Epithelial cell of esophagus (primary cell): ENCODE results near the gene PKP2.
"Not testable (repeated sequence)": the region's sequence is repeated elsewhere in the genome, so short reads cannot be mapped to it uniquely, and the experiment has no call there.

Source experiments
- DNase-seq: peaks from one replicate; pipeline ENCODE4 v3.0.0; 2010; ENCODE audit warnings: low read depth
- H3K4me3 ChIP-seq: 2 replicates; pipeline ENCODE4 v1.5.1; 2011; ENCODE audit warnings: mild to moderate bottlenecking, low read length, control low read depth
- CTCF ChIP-seq: IDR thresholded peaks from 2 replicates; pipeline ENCODE4 v1.5.1; 2011; ENCODE audit warnings: low read depth, mild to moderate bottlenecking, low read length, control low read depth, inconsistent platforms; ENCODE audit not compliant: insufficient read depth; ENCODE audit errors: missing control alignments

Gene PKP2

GRCh38 chr12:32897281-32897610 lies 669 bp upstream of the PKP2 start:
- DNase-seq, result no peak
- H3K4me3 ChIP-seq, result peak overlapping the region; percentile 63
- TF ChIP-seq CTCF, result no peak

DNA sequence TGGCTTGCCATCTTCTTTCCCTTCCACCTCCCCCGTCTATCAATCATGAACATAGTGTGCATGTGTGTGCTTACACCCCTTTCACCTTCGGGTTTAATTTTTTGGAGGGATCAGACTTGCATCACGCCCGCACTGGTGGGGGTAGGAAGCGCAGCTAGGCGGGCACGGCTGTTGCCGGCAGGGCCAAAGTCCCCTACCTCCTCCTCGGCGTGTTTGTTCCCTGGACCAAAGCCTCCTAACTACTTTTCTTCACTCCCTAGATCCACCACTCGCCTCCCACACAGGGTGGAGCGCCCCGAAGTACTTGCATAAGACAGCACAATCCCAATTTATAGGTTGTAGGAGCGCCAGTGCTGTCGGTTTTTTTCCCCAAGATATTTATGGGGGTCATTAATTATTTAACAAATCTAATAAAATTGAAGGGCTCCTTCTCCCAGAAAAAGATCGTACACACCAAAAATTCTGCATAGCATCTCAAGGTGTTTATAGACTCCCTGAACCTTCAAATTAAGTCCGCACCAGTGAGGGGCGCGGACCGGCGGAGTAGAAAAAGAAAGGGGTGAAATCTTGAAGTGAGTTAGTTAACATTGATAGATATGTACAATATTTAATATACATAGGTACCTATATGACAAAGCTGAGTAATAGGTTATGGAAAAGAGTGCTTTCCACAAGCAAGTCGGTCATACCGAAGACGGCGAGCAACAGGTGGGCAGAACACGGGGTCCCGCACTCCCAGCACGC lies 717 bp downstream of the PKP2 start:
- peak; percentile 17 for TF ChIP-seq CTCF
- peak overlapping the region; percentile 51 for H3K4me3 ChIP-seq
- DNase-seq, result peak; percentile 37

DNA sequence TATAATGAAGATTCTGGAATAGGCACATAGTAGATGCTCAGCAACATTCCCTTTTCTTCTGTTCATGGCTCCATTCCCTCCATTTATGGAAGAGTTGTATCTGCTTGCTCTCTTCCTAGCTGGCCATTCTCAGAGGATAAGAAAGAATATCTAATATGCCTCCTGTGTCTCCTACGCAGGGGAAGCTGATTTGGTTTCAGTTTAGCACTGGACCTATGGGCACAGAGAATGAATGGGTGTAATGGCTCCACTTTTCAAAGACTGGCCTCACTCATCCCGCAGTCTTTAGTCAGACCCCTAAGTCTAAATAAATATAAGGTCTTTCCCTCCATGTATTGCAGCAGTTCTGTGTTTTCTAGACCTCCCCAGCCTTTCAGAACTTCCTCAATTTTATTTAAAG lies 2.0 kb downstream of the PKP2 start:
- no peak for DNase-seq
- H3K4me3 ChIP-seq, result no peak overlapping the region

DNA sequence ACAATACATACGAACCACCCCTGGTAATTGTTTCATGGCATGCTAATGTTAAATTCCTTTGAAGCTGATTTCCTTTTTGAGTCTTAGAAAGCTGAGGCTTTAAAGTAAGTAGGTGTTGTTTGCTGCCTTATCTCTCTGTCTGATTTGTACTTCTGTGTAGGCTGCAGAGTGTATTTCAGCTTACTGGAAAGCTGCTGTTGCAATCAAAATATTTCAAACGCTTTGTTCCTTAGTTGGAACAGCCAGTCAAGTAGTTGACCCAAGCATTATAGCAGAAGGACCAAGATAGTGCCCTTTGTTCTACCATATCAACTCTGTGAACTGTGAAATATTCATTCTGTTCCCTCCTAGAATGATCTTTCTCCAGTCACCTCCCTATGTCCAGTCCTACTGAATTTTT lies 3.1 kb downstream of the PKP2 start:
- no peak for TF ChIP-seq CTCF
- no peak for DNase-seq
- H3K4me3 ChIP-seq, result no peak overlapping the region

More for the DNA sequence above, 2.0 kb downstream of the PKP2 start:
- TF ChIP-seq CTCF, result no peak

- TF ChIP-seq CTCF, result no peak
- no peak overlapping the region for H3K4me3 ChIP-seq
- no peak for DNase-seq
Observed at GRCh38 chr12:32893043-32893442, 3.5 kb downstream of the PKP2 start.

DNA sequence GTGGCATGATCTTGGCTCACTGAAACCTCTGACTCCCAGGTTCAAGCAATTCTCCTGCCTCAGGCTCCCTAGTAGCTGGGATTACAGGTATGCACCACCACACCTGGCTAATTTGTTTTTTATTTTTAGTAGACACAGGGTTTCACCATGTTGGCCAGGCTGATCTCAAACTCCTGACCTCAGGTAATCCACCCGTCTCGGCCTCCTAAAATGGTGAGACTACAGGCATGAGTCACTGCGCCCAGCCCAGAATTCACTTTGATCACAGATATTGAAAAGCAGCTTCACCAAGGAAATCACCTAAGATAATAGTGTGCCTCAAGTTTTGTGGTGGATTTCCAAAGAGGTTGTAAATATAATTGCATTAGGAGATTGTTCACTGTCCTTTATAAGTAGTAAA lies 4.2 kb downstream of the PKP2 start:
- not testable (repeated sequence) for H3K4me3 ChIP-seq
- DNase-seq, result peak; percentile 74

DNA sequence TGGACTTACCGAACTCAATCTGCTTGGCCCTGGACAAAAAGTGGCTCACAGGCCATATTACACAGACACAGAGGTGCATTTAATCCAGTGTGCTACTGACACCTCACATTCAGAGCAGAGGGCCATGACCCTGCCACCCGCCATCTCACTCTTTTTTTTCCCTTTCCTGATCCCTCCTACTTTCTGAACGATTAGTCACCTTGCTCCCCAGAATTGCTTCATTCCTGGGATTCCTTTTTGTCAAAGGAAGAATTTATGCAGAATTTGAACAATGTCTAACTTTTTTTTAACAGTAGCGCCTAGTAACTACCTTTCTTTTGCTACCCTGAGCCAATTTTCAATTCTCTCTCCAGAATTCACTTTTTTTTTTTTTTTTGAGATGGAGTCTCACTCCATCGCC lies 4.6 kb downstream of the PKP2 start:
- no peak for TF ChIP-seq CTCF
- H3K4me3 ChIP-seq, result no peak overlapping the region

GRCh38 chr12:32891526-32891925 lies 5.1 kb downstream of the PKP2 start:
- no peak for DNase-seq
- no peak for TF ChIP-seq CTCF
- H3K4me3 ChIP-seq, result no peak overlapping the region

More for the DNA sequence above, 4.6 kb downstream of the PKP2 start:
- DNase-seq, result peak; percentile 68
